Neural cell (in vitro differentiated cells): ENCODE results near the gene OR51G2.

Source experiments
- EZH2 ChIP-seq: fragments of 200-600, 300-800 bp; shearing (Covaris generic), sonication (generic); IDR thresholded peaks from 2 replicates; pipeline ENCODE4 v1.6.1; 2014; ENCODE audit warnings: antibody characterized with exemption, low read length, borderline replicate concordance, mild to moderate bottlenecking; ENCODE audit not compliant: insufficient read depth, poor library complexity, severe bottlenecking
- POLR2AphosphoS5 ChIP-seq: IDR thresholded peaks from 2 replicates; pipeline ENCODE4 v1.6.1; 2012
- RAD21 ChIP-seq: fragments of 450-650 bp; conservative IDR thresholded peaks from 2 replicates; pipeline ENCODE4 v1.6.1; 2014; ENCODE audit warnings: antibody characterized with exemption, mild to moderate bottlenecking, moderate library complexity
- TAF1 ChIP-seq: IDR thresholded peaks from 2 replicates; pipeline ENCODE4 v1.6.1; 2012; ENCODE audit warnings: low read depth
- TF ChIP-seq, protein P1 (sequence below): fragments of 450-650 bp; IDR thresholded peaks from 2 replicates; pipeline ENCODE4 v1.5.1; 2014; ENCODE audit warnings: antibody characterized with exemption, mild to moderate bottlenecking, moderate library complexity; ENCODE audit not compliant: poor library complexity, severe bottlenecking

DNA sequence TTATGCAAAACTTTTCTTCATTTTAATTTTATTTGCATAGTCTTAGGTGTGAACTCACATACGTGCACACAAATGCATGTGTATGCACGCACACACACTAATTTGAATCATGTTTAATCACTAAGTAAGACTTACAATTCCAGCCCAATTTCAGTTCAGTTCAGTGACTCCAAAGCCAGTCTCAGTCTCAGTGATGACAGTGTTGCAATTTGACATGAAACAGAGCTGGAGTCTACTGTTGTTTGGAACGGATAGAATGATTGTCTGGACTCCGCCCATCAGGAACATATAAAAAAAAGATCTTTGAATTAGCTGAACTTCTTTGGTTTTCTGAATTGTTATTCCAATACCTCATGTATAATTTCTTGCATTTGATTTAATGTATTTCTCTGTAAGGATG is 55.3 kb downstream of the OR51G2 start:
- TF ChIP-seq, protein P1, sequence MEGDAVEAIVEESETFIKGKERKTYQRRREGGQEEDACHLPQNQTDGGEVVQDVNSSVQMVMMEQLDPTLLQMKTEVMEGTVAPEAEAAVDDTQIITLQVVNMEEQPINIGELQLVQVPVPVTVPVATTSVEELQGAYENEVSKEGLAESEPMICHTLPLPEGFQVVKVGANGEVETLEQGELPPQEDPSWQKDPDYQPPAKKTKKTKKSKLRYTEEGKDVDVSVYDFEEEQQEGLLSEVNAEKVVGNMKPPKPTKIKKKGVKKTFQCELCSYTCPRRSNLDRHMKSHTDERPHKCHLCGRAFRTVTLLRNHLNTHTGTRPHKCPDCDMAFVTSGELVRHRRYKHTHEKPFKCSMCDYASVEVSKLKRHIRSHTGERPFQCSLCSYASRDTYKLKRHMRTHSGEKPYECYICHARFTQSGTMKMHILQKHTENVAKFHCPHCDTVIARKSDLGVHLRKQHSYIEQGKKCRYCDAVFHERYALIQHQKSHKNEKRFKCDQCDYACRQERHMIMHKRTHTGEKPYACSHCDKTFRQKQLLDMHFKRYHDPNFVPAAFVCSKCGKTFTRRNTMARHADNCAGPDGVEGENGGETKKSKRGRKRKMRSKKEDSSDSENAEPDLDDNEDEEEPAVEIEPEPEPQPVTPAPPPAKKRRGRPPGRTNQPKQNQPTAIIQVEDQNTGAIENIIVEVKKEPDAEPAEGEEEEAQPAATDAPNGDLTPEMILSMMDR, result no peak
- TF ChIP-seq EZH2 (no peak), RAD21 (no peak), TAF1 (no peak), POLR2AphosphoS5 (no peak)
